Small intestine (tissue), 7 donors: ENCODE measurements around the gene KAZALD1. TPM values are rescaled to one million over a fixed set of nuclear protein-coding genes. Genes with fewer than 3 reads are reported as not detected.
A peak's percentile ranks its signal among the peaks of the same experiment; 100 is the strongest.

Experiments
- DNase-seq, 2 donors: peaks; one replicate each; pipeline versions ENCODE4 v3.0.0 to v3.0.0-alpha.2; 2013
- FAIRE-seq: peaks from 2 replicates; lab custom pipeline; 2012; peaks lifted over from hg19 to GRCh38; lab: Jason Lieb, UNC
- H3K27ac ChIP-seq, 3 donors: one replicate each; pipeline ENCODE4 v1.5.1; 2013; ENCODE audit warnings: low read length in 2 of 3, mild to moderate bottlenecking in 2 of 3, control low read depth in 1 of 3, inconsistent platforms in 1 of 3, low read depth in 1 of 3, moderate library complexity in 1 of 3
- H3K27me3 ChIP-seq, 3 donors: one replicate each; pipeline ENCODE4 v1.6.1; 2013; ENCODE audit warnings: low read length in 3 of 3, inconsistent platforms in 1 of 3; ENCODE audit not compliant: control insufficient read depth in 3 of 3, insufficient read depth in 3 of 3
- H3K36me3 ChIP-seq, 3 donors: one replicate each; pipeline ENCODE4 v1.6.1; 2013; ENCODE audit warnings: low read length in 3 of 3, inconsistent platforms in 1 of 3, low read depth in 1 of 3, mild to moderate bottlenecking in 1 of 3, moderate library complexity in 1 of 3; ENCODE audit not compliant: control insufficient read depth in 3 of 3, insufficient read depth in 2 of 3
- H3K4me1 ChIP-seq, 3 donors: one replicate each; pipeline ENCODE4 v1.6.1; 2013; ENCODE audit warnings: low read length in 2 of 3, inconsistent platforms in 1 of 3, low read depth in 1 of 3, mild to moderate bottlenecking in 1 of 3, moderate library complexity in 1 of 3; ENCODE audit not compliant: control insufficient read depth in 3 of 3, insufficient read depth in 2 of 3
- H3K4me3 ChIP-seq, 3 donors: one replicate each; pipeline ENCODE4 v1.5.1; 2013; ENCODE audit warnings: low read length in 3 of 3, control low read depth in 1 of 3, inconsistent platforms in 1 of 3, low read depth in 1 of 3, mild to moderate bottlenecking in 1 of 3, moderate library complexity in 1 of 3
- H3K9me3 ChIP-seq, 2 donors: one replicate each; pipeline ENCODE4 v1.6.1; 2013; ENCODE audit warnings: low read depth in 1 of 2, low read length in 1 of 2; ENCODE audit not compliant: control insufficient read depth in 2 of 2, insufficient read depth in 1 of 2
- WGBS, 3 donors: extraction: QIAGEN DNeasy Blood & Tissue Kit; methylation state at CpG; one replicate each; pipeline ENCODE4 v1.1.7; 2013; 5-methylcytosine and 5-hydroxymethylcytosine counted together
- polyA plus RNA-seq, 4 donors: library from polyadenylated mRNA; stranded (reverse) in 3 of 4; unstranded in 1 of 4; fragments of 200-250 nt in 3 of 4; fragments of 120-200 nt in 1 of 4; gene quantifications; one replicate each; pipeline versions ENCODE4 v1.2.1 to v1.2.3, GENCODE V29; 2013
- donor health status: healthy with polysubstance abuse.
- donor health status: control.
- donor health status: control.
- donor health status: Bipolar disorder and iron deficiency.
- donor health status: healthy.

Gene KAZALD1
- polyA plus RNA-seq, 4 donors, result 8.1 to 76.0 (median 33.1) TPM

DNA sequence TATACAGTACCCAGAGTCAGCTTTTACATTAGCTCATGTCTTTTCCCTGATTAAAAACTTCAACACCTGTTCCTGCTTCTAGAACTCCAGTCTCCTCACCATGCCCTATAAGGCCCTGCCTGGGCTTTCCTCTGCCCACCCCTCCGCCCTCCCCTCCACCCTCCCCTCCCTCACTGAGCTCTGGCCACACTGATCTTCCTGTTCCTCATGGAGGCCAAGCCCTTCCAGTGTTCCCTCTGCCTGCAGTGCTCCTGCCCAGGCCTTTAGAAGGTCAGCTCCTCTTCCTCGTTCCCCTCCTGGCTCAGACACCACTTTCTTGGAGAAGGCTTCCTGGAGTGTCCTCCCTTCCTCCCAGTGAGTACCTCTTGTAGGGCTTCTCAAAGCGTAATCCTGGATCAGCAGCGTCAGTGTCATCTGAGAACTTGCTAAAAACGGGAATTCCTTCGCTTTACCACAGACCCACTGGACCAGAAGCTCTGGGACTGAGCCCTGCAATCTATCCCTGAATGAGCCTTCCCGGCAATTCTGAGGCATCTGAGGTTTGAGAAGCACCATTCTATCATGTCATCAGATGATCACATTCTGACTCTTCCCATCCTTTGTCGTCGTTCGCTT, 34.6 kb upstream of the KAZALD1 start:
- Histone ChIP-seq H3K27ac (peak overlapping the region in 1 of 3 donors; percentile 60), H3K36me3 (peaks cover 0 to 45% (median 0%) of the 10 kb centered on the region in 3 donors), H3K27me3 (no peaks in the 10 kb centered on the region), H3K9me3 (no peaks in the 10 kb centered on the region), H3K4me3 (no peak overlapping the region), H3K4me1 (peaks cover 0 to 29% (median 0%) of the 10 kb centered on the region in 3 donors)
- DNase-seq, result no peak
- 72 to 87% (median 80%) methylated on average over 10 of the region's 10 CpGs for WGBS, 3 donors
- FAIRE-seq, result no peak

DNA sequence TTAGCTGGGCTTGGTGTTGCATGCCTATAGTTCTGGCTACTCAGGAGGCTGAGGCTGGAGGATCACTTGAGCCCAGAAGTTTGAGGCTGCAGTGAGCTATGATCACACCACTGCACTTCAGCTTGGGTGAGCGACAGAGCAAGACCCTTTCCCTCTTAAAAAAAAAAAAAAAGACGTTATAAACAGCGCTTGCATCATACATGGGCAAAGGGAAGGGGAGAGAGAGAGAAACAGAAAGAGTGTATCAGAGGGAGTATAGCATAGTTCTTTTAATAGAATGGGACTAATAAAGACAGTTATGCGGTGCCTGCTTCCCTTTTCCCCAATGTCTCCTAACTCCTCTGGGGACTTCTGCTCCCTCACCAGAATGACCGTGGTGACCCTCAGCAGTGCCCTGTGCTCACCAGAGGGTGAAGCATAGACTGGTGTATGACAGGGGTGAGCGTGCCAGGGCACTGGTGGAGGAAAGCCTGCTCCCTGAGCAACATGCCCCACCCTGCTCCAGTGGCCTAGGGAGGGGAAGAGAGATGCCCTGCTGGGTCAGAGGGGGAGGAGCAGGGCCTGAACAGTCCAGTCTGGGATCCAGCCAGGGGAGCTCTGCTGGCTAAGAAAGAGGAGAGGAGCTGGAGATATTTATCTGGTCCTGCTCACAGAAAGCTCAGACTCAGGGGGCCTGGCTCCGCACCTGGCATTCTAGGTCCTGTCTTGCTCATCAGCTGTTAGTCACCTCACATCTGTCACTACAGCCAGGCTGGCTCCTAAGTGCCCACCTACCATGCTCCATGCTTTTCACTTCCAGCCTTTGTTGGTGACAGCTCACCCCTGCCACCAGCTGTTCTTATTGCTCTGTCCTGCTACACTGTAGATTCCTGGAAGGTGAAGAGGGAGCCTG, 33.1 kb upstream of the KAZALD1 start:
- H3K27me3 ChIP-seq, result no peaks in the 10 kb centered on the region
- peak overlapping the region in 1 of 3 donors; percentile 94 for H3K4me3 ChIP-seq
- FAIRE-seq, result no peak
- H3K36me3 ChIP-seq, result peaks cover 0 to 35% (median 0%) of the 10 kb centered on the region in 3 donors
- H3K9me3 ChIP-seq, result no peaks in the 10 kb centered on the region
- peak in 1 of 2 donors; percentile 56 for DNase-seq
- H3K4me1 ChIP-seq, result peaks cover 0 to 32% (median 5%) of the 10 kb centered on the region in 3 donors
- H3K27ac ChIP-seq, result peak overlapping the region in 1 of 3 donors; percentile 100
- WGBS, 3 donors, result 69 to 78% (median 72%) methylated on average over 7 of the region's 7 CpGs

DNA sequence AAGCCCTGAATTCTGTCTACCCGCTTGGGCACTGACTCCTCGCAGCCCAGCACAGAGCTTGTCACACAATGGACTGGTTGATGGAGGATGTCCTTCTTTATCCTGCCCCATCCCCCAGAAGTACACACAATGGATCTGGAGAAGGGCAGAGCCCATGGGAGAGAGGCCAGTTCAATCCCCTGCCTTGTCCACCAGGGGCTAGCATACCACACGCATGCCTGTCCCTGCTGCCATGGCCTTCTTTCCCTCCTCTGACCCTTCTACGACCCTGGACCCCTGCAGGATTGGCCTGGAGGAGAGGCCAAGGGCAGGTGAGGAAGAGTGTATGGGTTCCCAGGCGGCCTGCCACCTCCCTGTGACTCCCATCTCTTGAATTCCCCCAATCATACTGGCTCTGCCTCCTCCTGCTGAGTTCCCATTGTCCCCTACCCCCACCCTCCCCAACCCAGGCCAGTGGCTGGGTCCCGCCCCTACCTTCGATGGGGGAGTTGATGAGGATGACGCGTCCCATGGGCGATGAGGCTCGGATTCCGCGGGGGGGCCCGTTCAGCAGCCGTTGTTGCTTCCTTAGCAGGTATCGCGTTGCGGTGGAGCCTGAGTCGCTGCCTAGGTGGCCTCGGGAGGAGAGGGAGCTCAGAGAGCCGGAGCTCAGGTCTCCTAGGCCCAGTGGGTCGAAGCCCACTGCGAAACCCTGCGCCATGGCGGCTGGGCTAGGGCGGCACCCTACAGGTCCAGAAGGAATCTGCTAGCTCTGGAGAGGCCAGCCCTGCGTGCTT, 32.1 kb upstream of the KAZALD1 start:
- 72 to 80% (median 79%) methylated on average over 27 of the region's 27 CpGs for WGBS, 3 donors
- Histone ChIP-seq H3K27me3 (no peaks in the 10 kb centered on the region), H3K9me3 (no peaks in the 10 kb centered on the region), H3K4me3 (peak overlapping the region in 1 of 3 donors; percentile 94), H3K27ac (peak overlapping the region in 1 of 3 donors; percentile 100), H3K36me3 (peaks cover 0 to 28% (median 0%) of the 10 kb centered on the region in 3 donors), H3K4me1 (peaks cover 0 to 37% (median 5%) of the 10 kb centered on the region in 3 donors)
- no peak for FAIRE-seq
- DNase-seq, result no peak

DNA sequence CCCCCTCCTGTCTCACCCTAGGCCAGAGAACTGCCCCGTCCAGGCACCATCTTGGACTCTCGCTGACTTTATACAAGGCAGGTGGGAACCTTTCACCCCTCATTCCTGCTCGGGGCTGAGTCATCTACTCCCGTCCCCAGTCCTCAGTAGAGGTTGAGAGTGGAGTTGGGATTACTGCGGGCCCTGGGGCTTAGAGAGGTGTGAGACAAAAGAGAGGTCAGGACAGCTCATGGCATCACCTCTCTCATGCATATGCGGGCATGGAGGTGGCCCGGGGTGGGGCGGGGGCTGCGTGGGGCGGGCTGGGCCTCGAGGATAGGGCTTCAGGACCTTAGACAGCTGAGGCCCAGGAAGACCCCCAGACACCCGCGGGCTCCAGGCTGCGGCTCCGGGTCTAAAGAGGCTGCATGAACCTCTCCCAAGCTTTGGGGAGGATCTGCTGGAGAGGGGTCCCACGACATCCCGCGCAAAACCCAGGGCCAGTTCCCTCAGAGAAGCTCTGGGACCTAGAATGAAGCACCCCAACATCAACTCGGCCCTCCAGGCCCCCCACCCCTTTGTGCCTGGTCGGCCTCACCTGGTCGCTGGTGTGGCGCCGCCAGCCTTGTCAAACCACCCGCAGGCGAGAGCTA, 31.2 kb upstream of the KAZALD1 start:
- Histone ChIP-seq H3K27ac (peak overlapping the region in 1 of 3 donors; percentile 100), H3K9me3 (no peaks in the 10 kb centered on the region), H3K36me3 (peaks cover 0 to 36% (median 3%) of the 10 kb centered on the region in 3 donors), H3K27me3 (no peaks in the 10 kb centered on the region), H3K4me3 (peak overlapping the region; percentile 50 to 94 (median 93)), H3K4me1 (peaks cover 0 to 46% (median 5%) of the 10 kb centered on the region in 3 donors)
- FAIRE-seq (no peak), DNase-seq (peak in 1 of 2 donors; percentile 51)
- whole genome bisulfite sequencing, 3 donors, result 3 to 9% (median 8%) methylated on average over 23 to 25 of the region's 25 CpGs

DNA sequence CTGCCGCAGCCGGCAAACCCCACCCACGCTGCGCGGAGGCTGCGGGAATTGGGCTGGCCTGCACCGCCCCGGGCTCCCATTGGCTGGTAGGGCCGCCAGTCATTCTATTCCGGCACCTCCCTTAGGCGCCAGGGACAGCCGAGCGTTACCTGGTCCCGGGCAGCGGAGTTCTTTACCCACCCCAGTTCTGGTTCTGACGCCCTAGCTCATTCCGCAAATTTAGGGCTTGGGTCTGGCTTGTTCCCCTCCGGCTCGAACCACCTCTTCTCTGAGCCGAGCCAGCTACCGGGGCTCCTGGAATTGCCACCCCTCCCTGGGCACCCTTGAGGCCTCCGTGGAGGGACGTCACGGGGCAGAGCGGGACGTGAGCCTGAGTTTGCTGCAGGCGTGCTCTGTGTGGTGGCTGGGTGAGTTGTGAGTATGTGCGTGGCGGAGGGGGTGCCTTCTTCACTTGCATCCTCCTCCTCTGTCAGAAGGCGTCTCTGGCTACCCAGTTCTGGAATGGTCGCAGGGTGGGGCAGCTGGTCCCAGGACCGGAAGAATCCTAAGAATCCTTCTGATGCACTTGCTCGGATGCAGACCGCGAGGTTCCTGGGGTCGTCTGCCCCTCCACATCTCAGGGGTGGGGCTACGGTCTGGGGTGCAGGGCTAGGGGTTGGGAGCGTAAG, 30.5 kb upstream of the KAZALD1 start, which contains the start of the genes PDZD7 and SFXN3:
PDZD7 (minus strand) TSS at position 2 of the 668 bp plus-strand sequence. CDS start 910 bp downstream, outside the sequence.
SFXN3 (plus strand) TSS at position 107 of the 668 bp plus-strand sequence. CDS start 3,461 bp downstream, outside the sequence.
- H3K27ac ChIP-seq, result peak within 1 kb of the TSS; percentile 96 to 100 (median 100)
- no peaks in the 10 kb centered on the region for H3K27me3 ChIP-seq
- peaks cover 0 to 40% (median 9%) of the 10 kb centered on the region in 3 donors for H3K36me3 ChIP-seq
- DNase-seq (peak; percentile 95 to 97), FAIRE-seq (no peak)
- H3K4me1 ChIP-seq, result peaks cover 0 to 52% (median 5%) of the 10 kb centered on the region in 3 donors
- 0% methylated on average over 38 of the region's 38 CpGs for WGBS, 3 donors
- no peaks in the 10 kb centered on the region for H3K9me3 ChIP-seq
- peak within 1 kb of the TSS; percentile 50 to 94 (median 93) for H3K4me3 ChIP-seq

DNA sequence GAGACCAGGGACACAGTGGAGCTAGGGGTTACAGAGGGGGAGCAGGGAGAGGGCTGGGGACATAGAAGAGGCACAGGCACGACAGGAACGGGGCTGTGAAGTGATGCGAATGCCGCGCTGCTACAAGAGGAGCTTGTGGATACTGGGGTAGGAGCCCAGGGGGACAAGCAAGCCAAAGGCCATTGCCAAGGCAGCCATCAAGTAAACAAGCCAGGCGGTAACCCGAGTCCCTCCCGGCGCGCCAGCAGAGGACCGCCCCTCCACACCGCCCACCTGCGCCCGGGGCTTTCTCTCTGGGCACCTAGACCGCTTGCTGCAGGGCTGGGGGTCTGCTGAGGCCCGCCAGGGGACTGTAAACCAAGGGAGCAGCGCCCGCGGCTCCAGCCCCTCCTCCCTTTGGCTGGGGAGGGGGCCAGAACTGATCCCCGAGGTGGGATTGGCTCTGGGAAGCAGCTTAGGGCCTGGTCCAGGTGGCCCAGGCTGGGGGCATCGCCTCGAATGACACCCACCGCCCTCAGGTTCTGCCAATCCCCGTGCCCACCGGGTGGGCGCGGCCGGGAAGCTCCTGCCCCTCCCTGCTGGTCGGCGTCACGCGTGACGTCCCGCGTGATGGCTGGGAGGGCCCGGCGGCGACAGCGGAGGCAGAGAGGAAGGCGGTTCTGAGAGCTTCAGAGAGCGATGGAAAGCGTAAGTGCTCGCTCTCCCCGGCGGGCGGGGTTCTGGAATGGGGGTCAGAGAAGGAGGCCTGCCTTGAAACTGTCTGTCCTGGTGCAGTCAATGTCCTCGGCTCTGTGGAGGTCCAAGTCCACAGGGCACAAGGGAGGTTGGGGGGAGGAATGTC, 29.8 kb upstream of the KAZALD1 start:
- H3K27me3 ChIP-seq, result no peaks in the 10 kb centered on the region
- peak overlapping the region; percentile 96 to 100 (median 100) for H3K27ac ChIP-seq
- peaks cover 0 to 47% (median 13%) of the 10 kb centered on the region in 3 donors for H3K36me3 ChIP-seq
- H3K4me3 ChIP-seq, result peak overlapping the region; percentile 50 to 94 (median 93)
- WGBS, 3 donors, result 0 to 1% (median 0%) methylated on average over 35 to 47 of the region's 47 CpGs
- FAIRE-seq (no peak), DNase-seq (peak; percentile 95)
- H3K4me1 ChIP-seq, result peaks cover 0 to 60% (median 5%) of the 10 kb centered on the region in 3 donors
- H3K9me3 ChIP-seq, result no peaks in the 10 kb centered on the region
